GM19452 (cell line): ENCODE measurements around the gene TOP2A.

Source experiments
- ATAC-seq: cut with Tn5 transposase; IDR thresholded peaks from one replicate; pipeline ENCODE4 v1.9.1; 2021; ENCODE audit not compliant: unreplicated experiment

Gene TOP2A

GRCh38 chr17:40453881-40454612 is 36.4 kb upstream of the TOP2A start:
- ATAC-seq = no peak

DNA sequence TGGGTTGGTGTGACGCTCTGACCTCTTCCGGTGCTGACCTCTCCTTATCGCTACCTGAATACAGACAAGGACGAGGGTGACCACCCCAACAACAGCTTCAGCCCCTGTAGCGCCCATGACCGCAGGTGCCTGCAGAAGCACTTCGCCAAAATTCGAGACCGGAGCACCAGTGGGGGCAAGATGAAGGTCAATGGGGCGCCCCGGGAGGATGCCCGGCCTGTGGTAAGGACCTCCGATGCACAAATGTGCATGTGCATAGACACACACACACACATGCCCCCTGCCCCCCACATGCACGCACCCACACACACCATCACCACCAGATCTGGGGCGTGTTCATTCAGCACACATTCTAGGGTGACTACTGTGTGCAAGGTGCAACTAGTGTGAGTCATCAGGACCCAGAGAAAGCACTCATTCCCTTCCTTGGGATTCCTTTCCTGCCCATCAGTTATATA is 35.3 kb upstream of the TOP2A start:
- no peak for ATAC-seq

- ATAC-seq = no peak
Observed at GRCh38 chr17:40452216-40452787, 34.6 kb upstream of the TOP2A start.

GRCh38 chr17:40451420-40451819 is 33.7 kb upstream of the TOP2A start:
- no peak for ATAC-seq

GRCh38 chr17:40450175-40450574 is 32.5 kb upstream of the TOP2A start:
- ATAC-seq = no peak

- no peak for ATAC-seq
Observed at GRCh38 chr17:40448639-40449261, 31.1 kb upstream of the TOP2A start.

- no peak for ATAC-seq
Observed at GRCh38 chr17:40448213-40448638, 30.5 kb upstream of the TOP2A start.

DNA sequence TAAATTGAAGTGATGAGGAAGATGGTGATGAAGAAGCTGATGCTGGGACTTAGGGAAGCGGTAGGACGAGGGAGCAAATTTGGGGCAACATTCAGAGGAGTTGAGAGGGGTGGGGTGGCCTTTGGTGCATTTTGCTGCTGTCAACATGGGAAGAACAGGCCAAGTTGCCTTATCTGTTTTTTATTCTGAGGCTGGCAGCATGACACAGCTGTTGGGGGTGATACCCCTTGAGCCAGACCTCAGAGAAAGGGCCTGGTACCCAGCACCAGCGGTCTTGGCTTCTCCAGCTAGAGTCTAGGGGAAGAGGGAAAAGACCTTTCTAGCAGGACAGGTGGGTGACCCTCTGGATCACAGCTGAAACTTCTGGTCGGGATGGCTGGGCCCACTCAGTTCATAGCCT is 30.1 kb upstream of the TOP2A start:
- ATAC-seq = no peak

DNA sequence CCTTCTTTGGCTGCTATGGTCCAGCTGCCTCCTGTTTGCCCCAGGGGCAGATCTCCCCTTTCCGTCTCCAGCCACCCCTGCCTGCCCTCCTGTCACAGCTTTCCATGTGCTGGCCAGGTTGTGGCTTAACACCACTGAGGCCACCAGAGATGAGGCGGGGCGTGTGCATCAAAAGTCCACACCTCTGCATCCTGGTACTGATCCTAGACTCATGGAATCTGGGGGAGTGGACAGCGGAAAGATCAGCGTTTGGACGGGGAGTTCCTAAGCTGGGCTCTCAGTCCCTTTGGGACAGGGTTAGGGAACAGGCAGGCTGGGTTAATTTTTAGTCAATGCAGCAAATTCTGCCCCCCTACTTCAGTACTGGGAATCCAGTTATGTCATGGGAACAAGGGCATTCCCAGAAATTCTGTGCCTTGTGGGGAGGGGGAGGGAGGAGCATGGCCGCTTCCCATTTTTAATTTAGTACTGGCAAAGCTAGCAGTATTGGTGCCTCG is 29.5 kb upstream of the TOP2A start:
- ATAC-seq = no peak

GRCh38 chr17:40445751-40446468 is 28.2 kb upstream of the TOP2A start:
- ATAC-seq = no peak

DNA sequence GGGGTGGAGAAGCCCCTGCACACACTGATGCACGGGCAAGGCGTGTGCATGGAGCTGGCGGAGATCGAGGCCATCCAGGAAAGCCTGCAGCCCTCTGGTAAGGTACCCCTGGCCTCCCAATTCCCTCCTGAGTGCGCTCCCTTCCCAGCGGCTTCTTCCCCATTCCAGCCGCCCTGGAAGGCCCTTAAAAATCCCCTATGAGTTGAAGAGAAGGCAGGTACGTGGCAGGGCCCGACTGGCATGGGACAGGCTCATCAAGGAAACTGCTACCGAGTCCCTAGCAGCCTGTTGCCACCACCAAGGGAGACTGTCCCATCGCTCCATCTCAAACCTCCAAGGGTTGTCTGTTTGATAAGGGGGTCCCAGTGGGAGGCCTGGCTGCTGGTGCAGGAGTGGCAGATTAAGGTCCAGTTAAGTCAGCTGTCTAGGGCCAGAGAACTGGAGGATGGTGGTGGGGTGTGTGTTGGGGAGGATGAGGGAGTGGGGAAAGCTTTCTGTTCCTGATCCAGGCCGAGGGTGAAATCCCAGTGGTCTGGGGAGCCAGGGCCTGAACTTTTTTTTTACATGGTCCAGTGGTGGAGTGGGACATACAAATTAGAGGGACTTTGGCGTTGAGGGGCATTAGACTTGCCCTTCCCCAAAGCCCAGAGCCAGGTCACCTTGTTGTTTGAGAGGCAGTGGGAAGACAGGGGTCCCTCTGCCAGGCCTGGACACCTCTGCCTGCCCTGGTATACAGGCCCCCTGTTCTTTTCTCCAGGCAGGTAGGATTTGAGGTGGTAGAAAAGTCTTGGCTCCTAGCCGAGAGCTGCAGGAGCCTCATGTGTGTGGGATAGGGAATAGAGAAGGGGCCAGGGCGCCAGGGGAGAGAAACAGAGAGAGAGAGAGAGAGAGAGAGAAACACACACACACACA is 26.5 kb upstream of the TOP2A start:
- no peak for ATAC-seq

GRCh38 chr17:40443196-40443987 is 25.7 kb upstream of the TOP2A start, which contains the start of gene IGFBP4:
IGFBP4 (plus strand) TSS chr17:40443450; CDS start chr17:40443736, 286 bp downstream.
- ATAC-seq = peak; percentile 43

DNA sequence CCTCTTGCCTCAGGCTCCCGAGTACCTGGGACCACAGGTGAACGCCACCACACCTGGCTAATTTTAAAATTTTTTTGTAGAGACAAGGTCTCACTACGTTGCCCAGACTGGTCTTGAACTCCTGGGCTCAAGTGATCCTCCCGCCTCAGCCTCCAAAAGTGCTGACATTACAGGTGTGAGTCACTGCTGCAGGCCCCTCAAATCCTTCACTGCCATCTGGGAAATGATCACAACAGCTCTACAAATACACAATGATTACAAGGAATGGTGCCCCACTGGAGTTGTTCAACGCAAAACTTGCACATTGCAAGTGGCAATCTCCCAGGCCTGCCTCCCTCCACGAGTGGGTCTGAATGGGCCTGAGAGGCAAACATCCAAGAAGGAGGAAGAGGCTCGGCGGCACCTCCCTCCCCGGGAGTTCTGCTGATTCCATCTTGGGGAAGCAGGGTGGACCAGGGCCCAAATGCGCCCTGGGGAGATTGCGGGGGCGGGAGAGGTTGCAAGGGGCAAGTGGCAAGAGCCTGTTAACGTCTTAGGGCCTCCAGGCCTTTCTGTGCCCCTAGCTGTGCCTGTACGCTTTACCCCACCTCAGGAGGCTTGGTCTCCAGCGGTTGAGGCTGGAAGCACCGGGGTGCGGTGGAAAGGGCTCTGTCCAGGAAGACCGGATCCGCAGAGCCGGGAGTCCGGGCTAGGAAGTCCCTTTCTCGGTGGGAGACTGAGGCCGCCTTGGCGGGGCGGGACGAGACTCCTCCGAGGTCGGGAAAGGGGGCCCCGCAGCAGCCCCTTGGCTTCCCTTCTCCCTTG is 24.9 kb upstream of the TOP2A start:
- ATAC-seq = no peak

- ATAC-seq = no peak
Observed at GRCh38 chr17:40440166-40440565, 22.5 kb upstream of the TOP2A start.

- ATAC-seq = no peak
Observed at GRCh38 chr17:40437095-40437732, 19.5 kb upstream of the TOP2A start.

DNA sequence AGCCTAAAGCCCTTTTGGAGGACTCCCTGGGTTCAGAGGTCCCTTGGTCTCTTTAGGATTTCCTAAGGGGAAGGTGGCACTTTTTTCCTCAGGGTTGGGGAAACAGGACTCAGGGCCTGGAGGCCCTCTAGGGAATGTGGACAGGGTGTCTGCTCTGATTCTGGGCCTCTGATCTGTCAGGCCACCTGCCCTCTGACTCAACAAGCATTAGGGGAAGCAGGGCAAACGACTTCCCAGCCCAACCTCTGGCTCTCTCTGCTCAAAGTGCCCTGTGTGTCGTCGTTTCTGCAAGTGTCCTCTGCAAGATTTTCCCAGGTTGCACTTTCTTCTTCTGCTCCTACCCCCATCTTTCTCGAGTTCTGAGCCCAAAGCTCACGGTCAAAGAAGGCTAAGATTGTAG is 18.9 kb upstream of the TOP2A start:
- no peak for ATAC-seq

GRCh38 chr17:40433551-40434415 is 16.1 kb upstream of the TOP2A start:
- ATAC-seq = no peak
